Activated CD8-positive, alpha-beta memory T cell treated with anti-CD3 and anti-CD28 coated beads for 48 hours (primary cell): Measurements from ENCODE around the gene DNAJC19.

Experiments
- DNase-seq, 3 experiments: peaks; one replicate each; pipeline ENCODE4 v3.0.0-alpha.2; 2020; ENCODE audit warnings: low read depth in 2 of 3, low spot score in 2 of 3

The DNAJC19 gene

DNA sequence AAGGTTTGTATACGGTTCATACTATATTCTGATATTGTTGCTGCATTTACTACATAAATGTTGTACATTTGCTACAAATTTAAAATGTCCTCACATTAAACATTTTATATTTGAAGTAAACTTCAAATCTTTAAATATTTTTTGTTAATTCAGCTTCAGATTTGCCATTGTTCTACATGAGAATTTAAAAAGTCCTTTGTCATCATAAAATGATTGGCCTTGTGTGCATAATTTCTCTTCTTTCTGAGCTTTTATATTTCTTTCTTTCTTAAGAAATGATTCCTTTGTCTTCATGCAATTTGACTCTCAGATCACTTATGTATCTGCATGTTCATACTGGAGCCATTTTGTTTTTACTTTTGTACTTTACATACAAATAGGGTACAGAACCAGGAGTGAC is 28.0 kb downstream of the DNAJC19 start:
- DNase-seq: no peak

DNA sequence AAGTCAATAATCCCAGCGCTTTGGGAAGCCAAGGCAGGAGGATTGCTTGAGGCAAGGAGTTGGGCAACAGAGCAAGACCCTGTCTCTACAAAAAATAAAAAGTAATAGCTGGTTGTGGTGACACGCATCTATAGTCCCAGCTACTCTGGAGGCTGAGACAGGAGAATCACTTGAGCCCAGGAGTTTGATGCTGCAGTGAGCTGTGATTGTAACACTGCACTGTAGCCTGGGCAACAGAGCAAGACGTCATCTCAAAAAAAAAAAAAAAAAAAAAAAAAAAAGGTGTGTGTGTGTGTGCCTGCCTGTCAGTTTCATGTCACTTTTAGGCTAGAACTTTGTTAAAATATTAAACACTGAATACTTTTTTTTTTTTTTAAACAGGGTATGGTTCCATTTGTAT is 28.4 kb downstream of the DNAJC19 start:
- no peak for DNase-seq

DNA sequence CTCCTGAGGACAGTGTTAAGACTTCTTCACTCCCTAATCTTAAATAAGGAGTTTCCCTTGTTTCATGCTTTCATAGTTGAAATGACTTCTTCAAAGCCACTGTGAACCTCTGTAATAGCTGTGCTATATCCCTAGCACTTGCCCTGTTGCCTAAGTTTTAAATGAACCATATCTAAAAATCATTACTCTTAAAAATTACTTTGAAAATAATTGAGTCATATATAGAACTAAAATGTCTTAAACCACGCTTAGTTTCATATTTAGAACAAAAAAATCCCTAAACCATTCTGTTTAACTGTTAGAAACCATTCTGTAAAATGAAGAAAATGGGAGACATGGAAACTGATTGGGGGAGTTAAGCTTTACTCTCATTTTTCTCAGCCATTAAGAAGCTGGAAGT is 29.8 kb downstream of the DNAJC19 start:
- no peak for DNase-seq

DNA sequence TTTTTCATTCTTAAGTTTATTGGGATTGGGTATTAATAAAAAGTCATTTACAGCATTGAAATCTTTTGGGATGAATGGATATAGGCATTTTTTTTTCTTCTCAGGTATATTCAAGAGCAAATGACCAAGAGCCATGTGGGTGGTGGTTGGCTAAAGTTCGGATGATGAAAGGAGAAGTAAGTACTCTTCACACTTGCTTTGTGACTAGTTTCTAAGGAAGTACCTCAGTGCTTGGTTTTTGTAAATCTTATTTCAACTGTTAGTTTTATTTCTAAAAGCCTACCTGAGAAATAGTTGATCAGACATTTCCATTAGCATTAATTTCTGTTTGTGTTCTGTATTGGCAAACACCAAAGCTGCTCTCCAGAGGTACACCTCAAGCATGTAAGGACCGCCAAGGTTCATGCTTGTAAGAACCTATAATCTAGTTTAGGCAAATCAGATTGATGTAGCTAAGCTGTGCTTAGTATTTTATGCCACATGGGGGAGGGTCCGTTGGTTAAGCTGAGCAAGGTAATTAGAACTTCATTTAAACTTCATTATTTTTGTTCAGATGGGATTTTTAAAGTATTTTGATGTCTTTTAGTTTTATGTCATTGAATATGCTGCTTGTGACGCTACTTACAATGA is 41.7 kb downstream of the DNAJC19 start:
- DNase-seq: no peak

- DNase-seq: no peak
Observed at GRCh38 chr3:180940826-180941225, 48.7 kb downstream of the DNAJC19 start.

GRCh38 chr3:180934638-180935037 is 54.9 kb downstream of the DNAJC19 start:
- DNase-seq: no peak
